ENCODE results near the gene DNAL1. TPM values are rescaled to one million over a fixed set of nuclear protein-coding genes. Genes with fewer than 3 reads are reported as not detected.

Gene DNAL1
- total RNA-seq, 6 donors from 2014 or later = 4.2 to 29.8 (median 11.5) TPM

- DNase-seq (no peak), ATAC-seq (ENCODE audit: low FRiP score in 2 of 2) (no peak)
- Histone ChIP-seq H3K4me1 (no peaks in the 10 kb centered on the region), H3K9me3 (no peaks in the 10 kb centered on the region), H3K27ac (no peak overlapping the region), H3K36me3 (no peaks in the 10 kb centered on the region), H3K4me3 (no peak overlapping the region), H3K27me3 (no peaks in the 10 kb centered on the region)
- no peak for TF ChIP-seq CTCF (IDR thresholded peaks at IDR 0.05)
- TF ChIP-seq POLR2AphosphoS5 (IDR thresholded peaks at IDR 0.05) = no peak
- TF ChIP-seq EP300 (IDR thresholded peaks at IDR 0.05) = no peak
- no peak for TF ChIP-seq POLR2A (IDR thresholded peaks at IDR 0.05)
- 78% methylated on average over 1 of the region's 1 CpG for WGBS, 2 donors
Measured at GRCh38 chr14:73619524-73619923, 25.3 kb upstream of the DNAL1 start.

GRCh38 chr14:73620268-73620667, 24.5 kb upstream of the DNAL1 start:
- Histone ChIP-seq H3K36me3 (no peaks in the 10 kb centered on the region), H3K27me3 (no peaks in the 10 kb centered on the region), H3K4me1 (no peaks in the 10 kb centered on the region), H3K9me3 (no peaks in the 10 kb centered on the region), H3K27ac (no peak overlapping the region), H3K4me3 (no peak overlapping the region)
- DNase-seq = no peak
- TF ChIP-seq POLR2A (IDR thresholded peaks at IDR 0.05) (no peak), EP300 (IDR thresholded peaks at IDR 0.05) (no peak), POLR2AphosphoS5 (IDR thresholded peaks at IDR 0.05) (no peak), CTCF (IDR thresholded peaks at IDR 0.05) (no peak)
- 84 to 90% methylated on average over 10 of the region's 10 CpGs for WGBS, 2 donors
- no peak for ATAC-seq (ENCODE audit: low FRiP score in 2 of 2)

- H3K36me3 ChIP-seq = no peaks in the 10 kb centered on the region
- no peak for DNase-seq
- H3K4me3 ChIP-seq = no peak overlapping the region
- H3K27ac ChIP-seq = no peak overlapping the region
- TF ChIP-seq CTCF (IDR thresholded peaks at IDR 0.05) = no peak
- TF ChIP-seq EP300 (IDR thresholded peaks at IDR 0.05) = no peak
- no peak for TF ChIP-seq POLR2AphosphoS5 (IDR thresholded peaks at IDR 0.05)
- TF ChIP-seq POLR2A (IDR thresholded peaks at IDR 0.05) = no peak
- 87 to 89% methylated on average over 4 of the region's 4 CpGs for WGBS, 2 donors
- ATAC-seq (ENCODE audit: low FRiP score in 2 of 2) = no peak
- H3K9me3 ChIP-seq = no peaks in the 10 kb centered on the region
- no peaks in the 10 kb centered on the region for H3K4me1 ChIP-seq
- no peaks in the 10 kb centered on the region for H3K27me3 ChIP-seq
Measured at GRCh38 chr14:73623504-73624054, 21.2 kb upstream of the DNAL1 start.

GRCh38 chr14:73625706-73626105, 19.1 kb upstream of the DNAL1 start:
- H3K36me3 ChIP-seq = no peaks in the 10 kb centered on the region
- H3K4me3 ChIP-seq = no peak overlapping the region
- H3K4me1 ChIP-seq = no peaks in the 10 kb centered on the region
- TF ChIP-seq POLR2AphosphoS5 (IDR thresholded peaks at IDR 0.05) = no peak
- no peak for TF ChIP-seq CTCF (IDR thresholded peaks at IDR 0.05)
- TF ChIP-seq POLR2A (IDR thresholded peaks at IDR 0.05) = no peak
- no peak for TF ChIP-seq EP300 (IDR thresholded peaks at IDR 0.05)
- no peaks in the 10 kb centered on the region for H3K9me3 ChIP-seq
- H3K27ac ChIP-seq = no peak overlapping the region
- no peaks in the 10 kb centered on the region for H3K27me3 ChIP-seq
- 27 to 38% methylated on average over 1 of the region's 1 CpG for WGBS, 2 donors
- DNase-seq (no peak), ATAC-seq (ENCODE audit: low FRiP score in 2 of 2) (no peak)

GRCh38 chr14:73627151-73627558, 17.6 kb upstream of the DNAL1 start:
- Histone ChIP-seq H3K4me3 (no peak overlapping the region), H3K4me1 (no peaks in the 10 kb centered on the region), H3K27me3 (no peaks in the 10 kb centered on the region), H3K36me3 (no peaks in the 10 kb centered on the region), H3K27ac (no peak overlapping the region), H3K9me3 (no peaks in the 10 kb centered on the region)
- 72 to 75% methylated on average over 2 of the region's 2 CpGs for WGBS, 2 donors
- DNase-seq = no peak
- ATAC-seq (ENCODE audit: low FRiP score in 2 of 2) = no peak
- TF ChIP-seq CTCF (IDR thresholded peaks at IDR 0.05) (no peak), POLR2AphosphoS5 (IDR thresholded peaks at IDR 0.05) (no peak), EP300 (IDR thresholded peaks at IDR 0.05) (no peak), POLR2A (IDR thresholded peaks at IDR 0.05) (no peak)
